ENCODE results near the gene EARS2. TPM values are rescaled to one million over a fixed set of nuclear protein-coding genes. Genes with fewer than 3 reads are reported as not detected.

EARS2 gene
- polyA plus RNA-seq, 1 donor (not counting 4 experiments of a cell fraction or from before 2014, with no cell fraction given) = 32.7 TPM

- Histone ChIP-seq H3K9me1 (ENCODE audit: control insufficient read depth, extremely low read depth, insufficient read depth, low read length) (peaks cover 10% of the 10 kb centered on the region), H3K27ac (ENCODE audit: control insufficient read depth, insufficient read depth, low read length) (peak overlapping the region; percentile 33), H3K27me3 (ENCODE audit: control insufficient read depth, extremely low read depth, insufficient read depth, low read length) (no peaks in the 10 kb centered on the region), H4K20me1 (ENCODE audit: control insufficient read depth, extremely low read depth, insufficient read depth, low read length) (no peaks in the 10 kb centered on the region), H3K4me1 (ENCODE audit: control insufficient read depth, extremely low read depth, insufficient read depth, low read length) (peaks cover 69% of the 10 kb centered on the region), H3K79me2 (ENCODE audit: control insufficient read depth, insufficient read depth, low read length) (peaks cover 24% of the 10 kb centered on the region), H3K36me3 (ENCODE audit: control insufficient read depth in 2 of 2, extremely low read depth in 1 of 2, insufficient read depth in 2 of 2, low read length in 2 of 2) (peaks cover 10 to 26% of the 10 kb centered on the region in 2 experiments), H2AFZ (ENCODE audit: control insufficient read depth, low read length) (no peak overlapping the region), H3K4me2 (ENCODE audit: control insufficient read depth, extremely low read depth, insufficient read depth, low read depth, low read length) (peak overlapping the region; percentile 73), H3K9ac (ENCODE audit: control insufficient read depth, extremely low read depth, insufficient read depth, low read length) (peak overlapping the region; percentile 60), H3K4me3 (ENCODE audit: control insufficient read depth in 2 of 3, extremely low read depth in 1 of 3, insufficient read depth in 2 of 3, low read depth in 1 of 3, low read length in 3 of 3) (peak overlapping the region; percentile 8 to 39 (median 37)), H3K9me3 (ENCODE audit: control insufficient read depth, low read depth, low read length) (no peaks in the 10 kb centered on the region)
- dilution Hi-C loops (cut with MboI; ENCODE audit: extremely low pct_ligation_motif_present, low sequenced_read_pairs) = no loop called here
- peak; percentile 17 for FAIRE-seq
- DNase-seq (ENCODE audit: low read depth, low spot score) = no peak
- no peak for TF ChIP-seq EZH2 (IDR thresholded peaks at IDR 0.05; ENCODE audit: low read length)
- TF ChIP-seq, protein P1, sequence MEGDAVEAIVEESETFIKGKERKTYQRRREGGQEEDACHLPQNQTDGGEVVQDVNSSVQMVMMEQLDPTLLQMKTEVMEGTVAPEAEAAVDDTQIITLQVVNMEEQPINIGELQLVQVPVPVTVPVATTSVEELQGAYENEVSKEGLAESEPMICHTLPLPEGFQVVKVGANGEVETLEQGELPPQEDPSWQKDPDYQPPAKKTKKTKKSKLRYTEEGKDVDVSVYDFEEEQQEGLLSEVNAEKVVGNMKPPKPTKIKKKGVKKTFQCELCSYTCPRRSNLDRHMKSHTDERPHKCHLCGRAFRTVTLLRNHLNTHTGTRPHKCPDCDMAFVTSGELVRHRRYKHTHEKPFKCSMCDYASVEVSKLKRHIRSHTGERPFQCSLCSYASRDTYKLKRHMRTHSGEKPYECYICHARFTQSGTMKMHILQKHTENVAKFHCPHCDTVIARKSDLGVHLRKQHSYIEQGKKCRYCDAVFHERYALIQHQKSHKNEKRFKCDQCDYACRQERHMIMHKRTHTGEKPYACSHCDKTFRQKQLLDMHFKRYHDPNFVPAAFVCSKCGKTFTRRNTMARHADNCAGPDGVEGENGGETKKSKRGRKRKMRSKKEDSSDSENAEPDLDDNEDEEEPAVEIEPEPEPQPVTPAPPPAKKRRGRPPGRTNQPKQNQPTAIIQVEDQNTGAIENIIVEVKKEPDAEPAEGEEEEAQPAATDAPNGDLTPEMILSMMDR (optimal IDR thresholded peaks at IDR 0.05 in 1 of 3, IDR thresholded peaks at IDR 0.05 in 1 of 3, conservative IDR thresholded peaks at IDR 0.05 in 1 of 3; ENCODE audit: extremely low read depth in 1 of 3, insufficient read depth in 2 of 3, low read length in 3 of 3) = peak in 1 of 3 experiments; percentile 8
These were observed 63.0 kb downstream of the EARS2 start for GRCh38 chr16:23494188-23494587.

DNA sequence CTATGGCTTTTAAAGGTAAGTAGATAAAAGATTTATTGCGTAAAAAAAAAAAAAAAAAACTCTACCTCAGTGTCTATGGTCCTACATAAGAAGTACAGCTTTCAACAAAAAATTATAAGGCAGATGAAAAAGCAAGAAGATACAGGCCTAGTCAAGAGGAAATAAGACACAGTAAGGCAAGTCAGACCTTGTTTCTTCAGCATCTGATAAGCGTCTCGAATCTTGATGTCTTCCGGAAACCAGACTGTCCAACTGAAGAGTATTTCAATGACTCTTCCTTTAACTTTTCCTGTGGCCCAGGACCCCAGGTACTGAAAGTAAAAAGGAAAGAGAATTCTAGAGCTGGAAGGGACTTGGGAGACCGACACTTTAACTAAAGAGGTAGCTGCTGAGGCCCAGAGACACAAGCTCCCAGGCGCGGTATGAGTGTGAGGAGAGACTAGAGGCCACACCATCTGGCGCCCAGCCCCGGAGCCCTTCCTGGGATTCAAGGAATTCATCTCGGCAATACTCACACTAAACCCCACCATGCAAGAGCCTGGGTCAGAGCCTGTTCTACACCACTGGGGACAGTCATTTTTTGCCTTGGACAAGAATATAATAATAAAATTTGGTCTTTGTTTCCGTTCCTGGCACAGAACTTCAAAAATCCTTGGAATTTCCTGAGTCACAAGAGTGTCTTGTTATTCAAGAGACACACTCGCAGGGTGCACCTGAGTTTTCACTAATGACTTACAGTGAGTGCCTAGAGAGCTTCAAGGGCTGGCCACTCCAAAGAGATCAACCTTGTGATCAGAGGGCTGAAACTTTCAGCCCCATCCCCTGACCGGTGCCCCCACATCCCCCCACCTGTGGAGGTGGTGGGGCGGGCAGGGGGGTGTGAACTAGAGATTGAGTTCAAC, 65.4 kb downstream of the EARS2 start:
- TF ChIP-seq, protein P1 (optimal IDR thresholded peaks at IDR 0.05 in 1 of 3, IDR thresholded peaks at IDR 0.05 in 1 of 3, conservative IDR thresholded peaks at IDR 0.05 in 1 of 3; ENCODE audit: extremely low read depth in 1 of 3, insufficient read depth in 2 of 3, low read length in 3 of 3) = no peak
- no peak for TF ChIP-seq EZH2 (IDR thresholded peaks at IDR 0.05; ENCODE audit: low read length)
- Histone ChIP-seq H3K27me3 (ENCODE audit: control insufficient read depth, extremely low read depth, insufficient read depth, low read length) (no peaks in the 10 kb centered on the region), H3K4me3 (ENCODE audit: control insufficient read depth in 2 of 3, extremely low read depth in 1 of 3, insufficient read depth in 2 of 3, low read depth in 1 of 3, low read length in 3 of 3) (peak overlapping the region in 2 of 3 experiments; percentile 36 to 41), H4K20me1 (ENCODE audit: control insufficient read depth, extremely low read depth, insufficient read depth, low read length) (no peaks in the 10 kb centered on the region), H3K36me3 (ENCODE audit: control insufficient read depth in 2 of 2, extremely low read depth in 1 of 2, insufficient read depth in 2 of 2, low read length in 2 of 2) (peaks cover 20 to 47% of the 10 kb centered on the region in 2 experiments), H3K9ac (ENCODE audit: control insufficient read depth, extremely low read depth, insufficient read depth, low read length) (peak overlapping the region; percentile 31), H2AFZ (ENCODE audit: control insufficient read depth, low read length) (no peak overlapping the region), H3K4me2 (ENCODE audit: control insufficient read depth, extremely low read depth, insufficient read depth, low read depth, low read length) (peak overlapping the region; percentile 73), H3K79me2 (ENCODE audit: control insufficient read depth, insufficient read depth, low read length) (peaks cover 8% of the 10 kb centered on the region), H3K4me1 (ENCODE audit: control insufficient read depth, extremely low read depth, insufficient read depth, low read length) (peaks cover 50% of the 10 kb centered on the region), H3K9me1 (ENCODE audit: control insufficient read depth, extremely low read depth, insufficient read depth, low read length) (peaks cover 9% of the 10 kb centered on the region), H3K9me3 (ENCODE audit: control insufficient read depth, low read depth, low read length) (no peaks in the 10 kb centered on the region), H3K27ac (ENCODE audit: control insufficient read depth, insufficient read depth, low read length) (peak overlapping the region; percentile 77)
- FAIRE-seq = peak; percentile 81
- no peak for DNase-seq (ENCODE audit: low read depth, low spot score)
- dilution Hi-C loops (cut with MboI; ENCODE audit: extremely low pct_ligation_motif_present, low sequenced_read_pairs) = no loop called here
